IMR-90 (cell line): ENCODE data around the gene DPH7. TPM values are rescaled to one million over a fixed set of nuclear protein-coding genes. Genes with fewer than 3 reads are reported as not detected.

Experiments used
- ATAC-seq: fragments of 200-7000 bp; cut with Tn5 transposase; 2 replicates; pipeline ENCODE4 v1.9.1; 2020; ENCODE audit warnings: low read depth, mild to moderate bottlenecking, moderate library complexity
- BruUV-seq: library from RNA; stranded (reverse); fragments of 400-500 nt; replicated peaks from 2 replicates; lab custom pipeline; 2021; lab: Mats Ljungman, UMichigan
- CTCF ChIA-PET: fragments of 300-600 bp; formaldehyde crosslinking; extraction: SDS; loops from one replicate; lab custom pipeline; 2021; ENCODE audit warnings: antibody characterized with exemption; lab: Yijun Ruan, JAX
- POLR2A ChIA-PET: fragments of 300-600 bp; sonication (Branson Sonifier 250); formaldehyde crosslinking; loops from one replicate; lab custom pipeline; 2022; ENCODE audit warnings: antibody characterized with exemption; ENCODE audit not compliant: unreplicated experiment; lab: Charles Lee
- DNase-seq: peaks from one replicate; pipeline ENCODE4 v3.0.0; 2013
- H2AFZ ChIP-seq: replicated peaks from 2 replicates; pipeline ENCODE3; 2013; ENCODE audit warnings: low read length, mild to moderate bottlenecking; ENCODE audit not compliant: poor library complexity
- H2AK5ac ChIP-seq: 2 replicates; pipeline ENCODE4 v1.6.1; 2013; ENCODE audit warnings: low read depth, low read length, inconsistent platforms
- H2AK9ac ChIP-seq: replicated peaks from 2 replicates; pipeline ENCODE3; 2013; ENCODE audit warnings: mild to moderate bottlenecking, low read depth, low read length, moderate library complexity; ENCODE audit not compliant: poor library complexity
- H2BK120ac ChIP-seq: 2 replicates; pipeline ENCODE4 v1.6.1; 2013; ENCODE audit warnings: low read depth, low read length, inconsistent platforms
- H2BK15ac ChIP-seq: 3 replicates; pipeline ENCODE4 v1.6.1; 2013; ENCODE audit warnings: low read depth, low read length, inconsistent platforms
- H2BK20ac ChIP-seq: 2 replicates; pipeline ENCODE4 v1.6.1; 2013; ENCODE audit warnings: low read depth, mild to moderate bottlenecking, inconsistent platforms, low read length, moderate library complexity
- H2BK5ac ChIP-seq: 2 replicates; pipeline ENCODE4 v1.6.1; 2013; ENCODE audit warnings: mild to moderate bottlenecking, low read depth, low read length, inconsistent platforms; ENCODE audit not compliant: poor library complexity, severe bottlenecking
- H3K14ac ChIP-seq: replicated peaks from 2 replicates; pipeline ENCODE4 v1.6.1; 2013; ENCODE audit warnings: low read depth, low read length, inconsistent platforms
- H3K18ac ChIP-seq: 2 replicates; pipeline ENCODE4 v1.6.1; 2013; ENCODE audit warnings: low read depth, low read length, control low read depth
- H3K23ac ChIP-seq: 2 replicates; pipeline ENCODE4 v1.6.1; 2013; ENCODE audit warnings: low read depth, low read length, inconsistent platforms
- H3K27ac ChIP-seq: 2 replicates; pipeline ENCODE4 v1.5.1; 2013; ENCODE audit warnings: mild to moderate bottlenecking, control low read depth, low read length; ENCODE audit not compliant: insufficient read depth
- H3K27me3 ChIP-seq: 2 replicates; pipeline ENCODE4 v1.6.1; 2013; ENCODE audit warnings: low read length; ENCODE audit not compliant: control insufficient read depth, insufficient read depth
- H3K36me3 ChIP-seq: 2 replicates; pipeline ENCODE4 v1.6.1; 2013; ENCODE audit warnings: low read length, mixed read lengths; ENCODE audit not compliant: control insufficient read depth, insufficient read depth
- H3K4ac ChIP-seq: 2 replicates; pipeline ENCODE4 v1.6.1; 2013; ENCODE audit warnings: low read depth, low read length, inconsistent platforms
- H3K4me1 ChIP-seq: 2 replicates; pipeline ENCODE4 v1.6.1; 2013; ENCODE audit warnings: low read length, mixed read lengths; ENCODE audit not compliant: control insufficient read depth, insufficient read depth
- H3K4me2 ChIP-seq: 2 replicates; pipeline ENCODE4 v1.6.1; 2013; ENCODE audit warnings: low read depth, mild to moderate bottlenecking, control low read depth, low read length, moderate library complexity
- H3K4me3 ChIP-seq: 2 replicates; pipeline ENCODE4 v1.5.1; 2013; ENCODE audit warnings: low read depth, mild to moderate bottlenecking, control low read depth, low read length, moderate library complexity; ENCODE audit not compliant: insufficient read depth
- H3K56ac ChIP-seq: 2 replicates; pipeline ENCODE4 v1.6.1; 2013; ENCODE audit warnings: low read length, inconsistent platforms; ENCODE audit not compliant: insufficient read depth; ENCODE audit errors: extremely low read depth
- H3K79me1 ChIP-seq, 2 experiments: 2 replicates each; pipeline ENCODE4 v1.6.1; 2013; ENCODE audit warnings: low read length in 2 of 2, inconsistent platforms in 1 of 2, low read depth in 1 of 2
- H3K9ac ChIP-seq: 2 replicates; pipeline ENCODE4 v1.6.1; 2013; ENCODE audit warnings: low read depth, low read length, control low read depth
- H3K9me1 ChIP-seq: 2 replicates; pipeline ENCODE4 v1.6.1; 2013; ENCODE audit warnings: low read length, inconsistent platforms; ENCODE audit not compliant: insufficient read depth
- H3K9me3 ChIP-seq: 2 replicates; pipeline ENCODE4 v1.6.1; 2013; ENCODE audit warnings: low read length; ENCODE audit not compliant: control insufficient read depth, insufficient read depth
- H4K20me1 ChIP-seq: 2 replicates; pipeline ENCODE4 v1.6.1; 2013; ENCODE audit warnings: low read length, inconsistent platforms; ENCODE audit not compliant: insufficient read depth
- H4K5ac ChIP-seq: 2 replicates; pipeline ENCODE4 v1.6.1; 2013; ENCODE audit warnings: mild to moderate bottlenecking, low read depth, low read length, control low read depth
- H4K8ac ChIP-seq, 2 experiments: 2 replicates each; pipeline ENCODE4 v1.6.1; 2013; ENCODE audit warnings: low read depth in 2 of 2, low read length in 2 of 2, control low read depth in 1 of 2, inconsistent platforms in 1 of 2
- H4K91ac ChIP-seq: 2 replicates; pipeline ENCODE4 v1.6.1; 2013; ENCODE audit warnings: low read depth, low read length, inconsistent platforms; ENCODE audit not compliant: insufficient read depth
- BHLHE40 ChIP-seq: fragments of 150-350 bp; IDR thresholded peaks from 2 replicates; pipeline ENCODE4 v1.6.1; 2016; ENCODE audit warnings: mild to moderate bottlenecking, low read depth, low read length
- CEBPB ChIP-seq: IDR thresholded peaks from 2 replicates; pipeline ENCODE4 v1.6.1; 2012; ENCODE audit warnings: low read depth, low read length, improper control_type of control experiment
- CHD1 ChIP-seq: IDR thresholded peaks from 2 replicates; pipeline ENCODE4 v1.6.1; 2012; ENCODE audit warnings: low read depth, low read length, improper control_type of control experiment
- FOS ChIP-seq: fragments of 150-350 bp; IDR thresholded peaks from 2 replicates; pipeline ENCODE4 v1.6.1; 2016; ENCODE audit warnings: low read depth, low read length
- MAFK ChIP-seq: IDR thresholded peaks from 2 replicates; pipeline ENCODE4 v1.6.1; 2012; ENCODE audit warnings: low read depth, low read length, improper control_type of control experiment
- MAZ ChIP-seq: IDR thresholded peaks from 2 replicates; pipeline ENCODE4 v1.6.1; 2012; ENCODE audit warnings: low read depth, mild to moderate bottlenecking, low read length, improper control_type of control experiment, moderate library complexity, borderline replicate concordance
- MXI1 ChIP-seq: IDR thresholded peaks from 2 replicates; pipeline ENCODE4 v1.6.1; 2012; ENCODE audit warnings: low read depth, mild to moderate bottlenecking, low read length, moderate library complexity, borderline replicate concordance
- RAD21 ChIP-seq: IDR thresholded peaks from 2 replicates; pipeline ENCODE4 v1.6.1; 2012; ENCODE audit warnings: low read length, improper control_type of control experiment
- RCOR1 ChIP-seq: IDR thresholded peaks from 2 replicates; pipeline ENCODE4 v1.6.1; 2012; ENCODE audit warnings: mild to moderate bottlenecking, low read length, improper control_type of control experiment; ENCODE audit not compliant: insufficient replicate concordance
- RFX5 ChIP-seq: IDR thresholded peaks from 2 replicates; pipeline ENCODE4 v1.8.0; 2012; ENCODE audit warnings: low read depth, mild to moderate bottlenecking, low read length, moderate library complexity
- SMC3 ChIP-seq: fragments of 150-350 bp; IDR thresholded peaks from 2 replicates; pipeline ENCODE4 v1.6.1; 2016; ENCODE audit warnings: low read depth, mild to moderate bottlenecking, antibody characterized with exemption, low read length, moderate library complexity
- WGBS, 2 experiments: methylation state at CpG; one replicate each; pipeline versions ENCODE4 v1.1.5 to v1.1.7; 2013; ENCODE audit warnings: missing lambda C conversion rate in 2 of 2; ENCODE audit not compliant: insufficient read length in 1 of 2; ENCODE audit errors: extremely low coverage in 2 of 2; 5-methylcytosine and 5-hydroxymethylcytosine counted together
- dilution Hi-C: fragments of 300-500 bp; cut with HindIII; formaldehyde crosslinking; loops from one replicate; pipeline ENCODE4 v1.14.3; 2018; ENCODE audit warnings: low sequenced_read_pairs; ENCODE audit not compliant: unreplicated experiment
- in situ Hi-C: fragments of 300-500 bp; cut with MboI; formaldehyde crosslinking; loops from 3 replicates; pipeline ENCODE4 v1.14.3; 2019; ENCODE audit warnings: low sequenced_read_pairs, inconsistent platforms, mixed read lengths
- intact Hi-C: fragments of 100-400 bp; cut with micrococcal nuclease; formaldehyde crosslinking; loops from 2 replicates; pipeline ENCODE4 v1.10.0; 2022
- polyA plus RNA-seq, 3 experiments: library from polyadenylated mRNA; depleted of rRNA; stranded (reverse); fragments of >200 nt; gene quantifications; 2 replicates each; pipeline ENCODE4 v1.2.3, GENCODE V29; 2012; ENCODE audit warnings: low replicate concordance in 1 of 3
- total RNA-seq: library from RNA; depleted of rRNA; stranded (reverse); fragments of >200 nt; gene quantifications from 2 replicates; pipeline ENCODE4 v1.2.3, GENCODE V29; 2012
- TF ChIP-seq, protein P1 (sequence below): conservative IDR thresholded peaks from 2 replicates; pipeline ENCODE4 v1.5.1; 2012; ENCODE audit warnings: mild to moderate bottlenecking, low read depth, low read length, improper control_type of control experiment
- TF ChIP-seq, protein P2 (sequence below): fragments of 150-350 bp; IDR thresholded peaks from 2 replicates; pipeline ENCODE4 v1.6.1; 2017; ENCODE audit warnings: mild to moderate bottlenecking, antibody characterized with exemption, low read length, low read depth
- TF ChIP-seq, protein P3 (sequence below): fragments of 150-350 bp; IDR thresholded peaks from 2 replicates; pipeline ENCODE4 v1.6.1; 2016; ENCODE audit warnings: low read depth, mild to moderate bottlenecking, low read length, moderate library complexity, borderline replicate concordance

The DPH7 gene
- total and polyA plus RNA-seq, 2 of the 4 experiments (the other 2 are of a cell fraction) = 12.5 to 33.7 TPM

DNA sequence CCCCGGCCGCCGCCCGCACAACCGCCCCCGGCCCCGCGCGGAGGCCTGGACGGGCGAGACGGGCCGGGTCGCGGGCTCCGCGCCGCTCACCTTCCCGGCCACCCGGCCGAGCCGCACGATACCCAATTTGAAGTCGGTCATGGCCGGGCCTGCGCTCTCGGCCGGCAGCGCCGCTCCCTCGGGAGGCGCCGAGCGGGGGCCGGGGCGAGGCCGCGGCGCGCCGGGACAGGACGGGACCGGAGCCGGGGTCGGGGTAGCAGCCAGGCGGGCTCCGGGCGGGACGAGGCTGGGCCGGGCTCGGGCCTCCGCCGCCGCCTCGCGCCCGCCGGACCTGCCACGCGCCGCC, 11.4 kb upstream of the DPH7 start:
- CTCF ChIA-PET = no interaction called here
- ATAC-seq = peak; percentile 42
- H3K4me3 ChIP-seq = peak overlapping the region; percentile 99

More for the DNA sequence above, 11.4 kb upstream of the DPH7 start:
- no peak for DNase-seq
- no peak overlapping the region for H3K23ac ChIP-seq
- no peak overlapping the region for H4K8ac ChIP-seq
- no peak overlapping the region for H3K56ac ChIP-seq
- no peaks in the 10 kb centered on the region for H3K9me1 ChIP-seq
- H3K4me2 ChIP-seq = no peak overlapping the region; the same call in 1 of the 2 replicates
- peak overlapping the region; percentile 82 for H2AFZ ChIP-seq
- H4K91ac ChIP-seq = no peak overlapping the region
- H3K9me3 ChIP-seq = no peaks in the 10 kb centered on the region
- H3K14ac ChIP-seq = no peak overlapping the region
- no peak overlapping the region for H2BK20ac ChIP-seq
- dilution Hi-C loops (no loop called here), intact Hi-C loops (no loop called here), in situ Hi-C loops (no loop called here)
- 0% methylated on average over 21 of the region's 61 CpGs; no CpG with 5 or more reads in 1 of the 2 experiments for WGBS, 2 experiments
- POLR2A ChIA-PET = interaction anchor here (1.1 kb wide), 1 partner anchor 15 kb away, joined by 3 read pairs; no protein-coding TSS in a partner anchor
- no peak overlapping the region for H2BK120ac ChIP-seq
- H2AK9ac ChIP-seq = peak overlapping the region; percentile 82
- 0 out of 2 replicates have a peak overlapping the region, but pooled peaks have one; percentile 31 for H3K9ac ChIP-seq
- peaks cover 10% of the 10 kb centered on the region; the same call in 1 of the 2 replicates for H4K20me1 ChIP-seq
- H4K5ac ChIP-seq = no peak overlapping the region
- TF ChIP-seq MAFK (no peak), MAZ (no peak), CEBPB (no peak), CHD1 (no peak), RCOR1 (no peak), RAD21 (no peak), RFX5 (no peak), BHLHE40 (no peak), FOS (no peak), MXI1 (no peak), SMC3 (no peak)
- TF ChIP-seq, protein P1, sequence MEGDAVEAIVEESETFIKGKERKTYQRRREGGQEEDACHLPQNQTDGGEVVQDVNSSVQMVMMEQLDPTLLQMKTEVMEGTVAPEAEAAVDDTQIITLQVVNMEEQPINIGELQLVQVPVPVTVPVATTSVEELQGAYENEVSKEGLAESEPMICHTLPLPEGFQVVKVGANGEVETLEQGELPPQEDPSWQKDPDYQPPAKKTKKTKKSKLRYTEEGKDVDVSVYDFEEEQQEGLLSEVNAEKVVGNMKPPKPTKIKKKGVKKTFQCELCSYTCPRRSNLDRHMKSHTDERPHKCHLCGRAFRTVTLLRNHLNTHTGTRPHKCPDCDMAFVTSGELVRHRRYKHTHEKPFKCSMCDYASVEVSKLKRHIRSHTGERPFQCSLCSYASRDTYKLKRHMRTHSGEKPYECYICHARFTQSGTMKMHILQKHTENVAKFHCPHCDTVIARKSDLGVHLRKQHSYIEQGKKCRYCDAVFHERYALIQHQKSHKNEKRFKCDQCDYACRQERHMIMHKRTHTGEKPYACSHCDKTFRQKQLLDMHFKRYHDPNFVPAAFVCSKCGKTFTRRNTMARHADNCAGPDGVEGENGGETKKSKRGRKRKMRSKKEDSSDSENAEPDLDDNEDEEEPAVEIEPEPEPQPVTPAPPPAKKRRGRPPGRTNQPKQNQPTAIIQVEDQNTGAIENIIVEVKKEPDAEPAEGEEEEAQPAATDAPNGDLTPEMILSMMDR = no peak
- TF ChIP-seq, protein P2, sequence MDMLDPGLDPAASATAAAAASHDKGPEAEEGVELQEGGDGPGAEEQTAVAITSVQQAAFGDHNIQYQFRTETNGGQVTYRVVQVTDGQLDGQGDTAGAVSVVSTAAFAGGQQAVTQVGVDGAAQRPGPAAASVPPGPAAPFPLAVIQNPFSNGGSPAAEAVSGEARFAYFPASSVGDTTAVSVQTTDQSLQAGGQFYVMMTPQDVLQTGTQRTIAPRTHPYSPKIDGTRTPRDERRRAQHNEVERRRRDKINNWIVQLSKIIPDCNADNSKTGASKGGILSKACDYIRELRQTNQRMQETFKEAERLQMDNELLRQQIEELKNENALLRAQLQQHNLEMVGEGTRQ = no peak
- TF ChIP-seq, protein P3, sequence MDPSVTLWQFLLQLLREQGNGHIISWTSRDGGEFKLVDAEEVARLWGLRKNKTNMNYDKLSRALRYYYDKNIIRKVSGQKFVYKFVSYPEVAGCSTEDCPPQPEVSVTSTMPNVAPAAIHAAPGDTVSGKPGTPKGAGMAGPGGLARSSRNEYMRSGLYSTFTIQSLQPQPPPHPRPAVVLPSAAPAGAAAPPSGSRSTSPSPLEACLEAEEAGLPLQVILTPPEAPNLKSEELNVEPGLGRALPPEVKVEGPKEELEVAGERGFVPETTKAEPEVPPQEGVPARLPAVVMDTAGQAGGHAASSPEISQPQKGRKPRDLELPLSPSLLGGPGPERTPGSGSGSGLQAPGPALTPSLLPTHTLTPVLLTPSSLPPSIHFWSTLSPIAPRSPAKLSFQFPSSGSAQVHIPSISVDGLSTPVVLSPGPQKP = no peak
- H3K4me1 ChIP-seq = peaks cover 7% of the 10 kb centered on the region
- peaks cover 25% of the 10 kb centered on the region for H3K36me3 ChIP-seq
- no peak overlapping the region for H3K18ac ChIP-seq
- H3K27ac ChIP-seq = peak overlapping the region; percentile 43; the same call in 1 of the 2 replicates
- BruUV-seq = no TSS peak
- H2BK15ac ChIP-seq = no peak overlapping the region
- no peaks in the 10 kb centered on the region for H3K27me3 ChIP-seq
- no peak overlapping the region for H3K4ac ChIP-seq
- H2BK5ac ChIP-seq = no peak overlapping the region
- H3K79me1 ChIP-seq = peaks cover 7 to 35% of the 10 kb centered on the region in 2 experiments
- no peak overlapping the region for H2AK5ac ChIP-seq
